ENCODE data around the gene RELL1.

RELL1 gene

GRCh38 chr4:37597034-37597433, 89.1 kb downstream of the RELL1 start:
- no peak for DNase-seq (ENCODE audit: low read depth)

GRCh38 chr4:37595875-37596680, 90.1 kb downstream of the RELL1 start:
- no peak for DNase-seq (ENCODE audit: low read depth)

- DNase-seq (ENCODE audit: low read depth) = no peak
These were observed 92.1 kb downstream of the RELL1 start for GRCh38 chr4:37594099-37594498.

GRCh38 chr4:37591349-37591748, 94.8 kb downstream of the RELL1 start:
- no peak for DNase-seq (ENCODE audit: low read depth)

- DNase-seq (ENCODE audit: low read depth) = no peak
These were observed 96.2 kb downstream of the RELL1 start for GRCh38 chr4:37590016-37590415.

GRCh38 chr4:37588150-37588549, 98.0 kb downstream of the RELL1 start:
- no peak for DNase-seq (ENCODE audit: low read depth)

- no peak for DNase-seq (ENCODE audit: low read depth)
These were observed 100.0 kb downstream of the RELL1 start for GRCh38 chr4:37586194-37586593.

- no peak for DNase-seq (ENCODE audit: low read depth)
These were observed 101.6 kb downstream of the RELL1 start for GRCh38 chr4:37584493-37585060.

- DNase-seq (ENCODE audit: low read depth) = no peak
These were observed 102.1 kb downstream of the RELL1 start for GRCh38 chr4:37584071-37584470.

GRCh38 chr4:37573566-37573965, 112.6 kb downstream of the RELL1 start:
- DNase-seq (ENCODE audit: low read depth) = no peak

- no peak for DNase-seq (ENCODE audit: low read depth)
These were observed 117.7 kb downstream of the RELL1 start for GRCh38 chr4:37568489-37568888.

- no peak for DNase-seq (ENCODE audit: low read depth)
These were observed 118.3 kb downstream of the RELL1 start for GRCh38 chr4:37567836-37568235.

- no peak for DNase-seq (ENCODE audit: low read depth)
These were observed 123.6 kb downstream of the RELL1 start for GRCh38 chr4:37562592-37562991.

GRCh38 chr4:37561803-37562207, 124.4 kb downstream of the RELL1 start:
- DNase-seq (ENCODE audit: low read depth) = no peak

GRCh38 chr4:37561196-37561802, 124.9 kb downstream of the RELL1 start:
- no peak for DNase-seq (ENCODE audit: low read depth)
